Upper lobe of left lung (tissue), 4 donors: ENCODE results near the gene PTPRK.

Source experiments
- POLR2A ChIP-seq, 4 donors: fragments of 450-650 bp; IDR thresholded peaks; one replicate each; pipeline ENCODE4 v1.5.1; 2016 to 2017; ENCODE audit warnings: antibody characterized with exemption in 4 of 4, mild to moderate bottlenecking in 2 of 4
- TF ChIP-seq, protein P1 (sequence below), 6 experiments: fragments of 450-650 bp in 4 of 6; fragments of 200-600 bp in 2 of 6; sonication (generic) in 2 of 6; IDR thresholded peaks; one replicate each; pipeline ENCODE4 v1.5.1; 2016 to 2019; ENCODE audit warnings: antibody characterized with exemption in 6 of 6

DNA sequence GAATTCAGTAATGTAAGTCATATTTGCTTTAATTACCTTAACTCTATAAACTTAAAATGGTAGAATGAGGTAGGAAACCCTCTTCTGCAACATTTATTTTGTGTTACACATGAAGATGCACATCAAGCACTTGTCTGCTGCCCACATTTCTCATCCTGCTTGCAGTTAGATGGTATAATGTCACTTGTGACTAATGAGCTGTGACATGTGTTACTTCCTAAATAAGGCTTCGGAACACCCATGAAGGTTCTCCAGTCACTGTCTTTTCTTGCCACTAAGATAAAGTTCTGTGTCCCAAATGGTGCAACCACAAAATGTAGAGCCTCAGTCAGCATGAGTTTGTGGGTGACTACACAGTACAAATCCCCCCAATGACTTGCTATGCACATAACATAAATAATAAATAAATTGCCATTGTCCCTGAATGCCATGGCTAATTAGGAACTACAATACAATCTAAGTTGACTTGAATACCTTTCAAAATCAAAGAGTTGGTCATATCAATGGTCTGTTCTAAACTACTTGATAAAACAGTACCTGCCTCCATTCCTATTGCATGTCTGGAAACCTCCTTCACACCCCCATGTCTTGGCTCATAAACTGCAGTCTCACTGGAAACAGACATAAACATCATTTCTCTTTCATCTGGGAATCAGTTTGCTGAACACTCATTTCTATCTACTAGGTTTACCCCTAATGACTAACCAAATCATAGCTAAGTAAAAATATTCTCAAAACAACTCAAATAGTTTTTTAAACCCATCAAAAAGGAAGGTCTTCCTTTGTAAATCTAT, 157.2 kb downstream of the PTPRK start:
- TF ChIP-seq POLR2A (IDR thresholded peaks at IDR 0.05): no peak
- TF ChIP-seq, protein P1, sequence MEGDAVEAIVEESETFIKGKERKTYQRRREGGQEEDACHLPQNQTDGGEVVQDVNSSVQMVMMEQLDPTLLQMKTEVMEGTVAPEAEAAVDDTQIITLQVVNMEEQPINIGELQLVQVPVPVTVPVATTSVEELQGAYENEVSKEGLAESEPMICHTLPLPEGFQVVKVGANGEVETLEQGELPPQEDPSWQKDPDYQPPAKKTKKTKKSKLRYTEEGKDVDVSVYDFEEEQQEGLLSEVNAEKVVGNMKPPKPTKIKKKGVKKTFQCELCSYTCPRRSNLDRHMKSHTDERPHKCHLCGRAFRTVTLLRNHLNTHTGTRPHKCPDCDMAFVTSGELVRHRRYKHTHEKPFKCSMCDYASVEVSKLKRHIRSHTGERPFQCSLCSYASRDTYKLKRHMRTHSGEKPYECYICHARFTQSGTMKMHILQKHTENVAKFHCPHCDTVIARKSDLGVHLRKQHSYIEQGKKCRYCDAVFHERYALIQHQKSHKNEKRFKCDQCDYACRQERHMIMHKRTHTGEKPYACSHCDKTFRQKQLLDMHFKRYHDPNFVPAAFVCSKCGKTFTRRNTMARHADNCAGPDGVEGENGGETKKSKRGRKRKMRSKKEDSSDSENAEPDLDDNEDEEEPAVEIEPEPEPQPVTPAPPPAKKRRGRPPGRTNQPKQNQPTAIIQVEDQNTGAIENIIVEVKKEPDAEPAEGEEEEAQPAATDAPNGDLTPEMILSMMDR (IDR thresholded peaks at IDR 0.05): no peak
